Endodermal cell (in vitro differentiated cells): ENCODE results near the gene VAV2. TPM values are rescaled to one million over a fixed set of nuclear protein-coding genes. Genes with fewer than 3 reads are reported as not detected.

Source experiments
- DNase-seq: peaks from one replicate; pipeline ENCODE4 v3.0.0-alpha.2; 2017
- H3K27ac ChIP-seq: 2 replicates; pipeline ENCODE4 v1.5.1; 2013; ENCODE audit warnings: mild to moderate bottlenecking, low read depth, low read length, moderate library complexity
- H3K27me3 ChIP-seq: 2 replicates; pipeline ENCODE4 v1.6.1; 2013; ENCODE audit warnings: mild to moderate bottlenecking, low read length, moderate library complexity; ENCODE audit not compliant: insufficient read depth, control insufficient read depth, poor library complexity, severe bottlenecking
- H3K36me3 ChIP-seq: 2 replicates; pipeline ENCODE4 v1.7.0; 2013; ENCODE audit warnings: mild to moderate bottlenecking, low read length, moderate library complexity; ENCODE audit not compliant: control insufficient read depth, insufficient read depth
- H3K4me1 ChIP-seq: one replicate; pipeline ENCODE4 v1.7.0; 2013; ENCODE audit warnings: low read length; ENCODE audit not compliant: control insufficient read depth, insufficient read depth
- H3K4me3 ChIP-seq: 2 replicates; pipeline ENCODE4 v1.5.1; 2013; ENCODE audit warnings: mild to moderate bottlenecking, low read length, moderate library complexity
- H3K9ac ChIP-seq: 2 replicates; pipeline ENCODE4 v1.6.1; 2013; ENCODE audit warnings: mild to moderate bottlenecking, low read length, moderate library complexity; ENCODE audit not compliant: poor library complexity, severe bottlenecking; ENCODE audit errors: extremely low read depth
- H3K9me3 ChIP-seq: 2 replicates; pipeline ENCODE4 v1.6.1; 2013; ENCODE audit warnings: mild to moderate bottlenecking, low read length, moderate library complexity; ENCODE audit not compliant: control insufficient read depth
- H3K27ac Mint-ChIP-seq: 2 replicates; pipeline ENCODE4 v1.8.0; 2020; ENCODE audit warnings: mixed read lengths
- H3K27me3 Mint-ChIP-seq: 2 replicates; pipeline ENCODE4 v1.8.0; 2021; ENCODE audit warnings: mild to moderate bottlenecking, mixed read lengths; ENCODE audit not compliant: insufficient read depth
- H3K36me3 Mint-ChIP-seq: 2 replicates; pipeline ENCODE4 v1.8.0; 2020; ENCODE audit warnings: low read depth, mixed read lengths
- H3K4me1 Mint-ChIP-seq: 2 replicates; pipeline ENCODE4 v1.8.0; 2020; ENCODE audit warnings: mixed read lengths
- H3K4me3 Mint-ChIP-seq: 2 replicates; pipeline ENCODE4 v1.8.0; 2020; ENCODE audit warnings: mild to moderate bottlenecking, moderate library complexity, mixed read lengths
- H3K9me3 Mint-ChIP-seq: 2 replicates; pipeline ENCODE4 v1.8.0; 2020; ENCODE audit warnings: mild to moderate bottlenecking, mixed read lengths
- WGBS, 2 experiments: methylation state at CpG; one replicate each; pipeline versions ENCODE4 v1.1.5 to v1.1.7; 2013; ENCODE audit warnings: missing lambda C conversion rate in 2 of 2, mixed read lengths in 1 of 2; ENCODE audit not compliant: insufficient coverage in 1 of 2, insufficient read length in 1 of 2; 5-methylcytosine and 5-hydroxymethylcytosine counted together
- total RNA-seq, 2 donors: library from RNA; stranded (reverse); fragmentation: NEBNext Ultra II Directional in 1 of 2; extraction: Animal tissue kit (Norgen Biotek cat#: 25700) in 1 of 2; gene quantifications; 2 replicates in 1 of 2; 3 replicates in 1 of 2; pipeline ENCODE4 v1.2.1, GENCODE V29; 2021
- TF ChIP-seq, protein P1 (sequence below): fragments of 200-600 bp; sonication (generic); conservative IDR thresholded peaks from 2 replicates; pipeline ENCODE4 v1.5.0; 2021; ENCODE audit warnings: antibody characterized with exemption, mild to moderate bottlenecking

VAV2 gene
- total RNA-seq, 2 donors from 2014 or later = 29.8 to 35.9 TPM

DNA sequence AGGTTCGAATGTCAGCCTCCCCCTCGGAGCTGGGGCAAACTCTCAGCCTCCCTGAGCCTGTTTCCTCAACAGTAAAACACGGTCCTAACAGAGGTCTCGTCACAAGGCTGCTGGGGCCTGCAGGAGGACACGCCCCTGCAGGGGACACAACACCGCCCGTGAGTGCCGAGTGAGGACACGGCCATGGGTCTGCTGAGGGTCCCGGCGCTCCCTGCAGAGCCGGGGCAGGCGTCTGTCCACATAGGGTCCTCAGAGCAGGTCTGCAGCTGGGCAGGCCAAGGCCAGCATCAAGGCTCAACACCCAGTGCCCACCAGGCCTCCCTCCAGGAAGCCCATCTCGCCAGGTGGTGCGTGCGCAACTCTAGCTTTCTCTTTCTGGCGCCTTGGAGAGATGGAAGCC, 125.2 kb downstream of the VAV2 start:
- WGBS, 2 experiments = 95 to 99% methylated on average over 10 to 17 of the region's 17 CpGs
- H3K9me3 ChIP-seq = peaks cover 14% of the 10 kb centered on the region
- no peaks in the 10 kb centered on the region for H3K27me3 ChIP-seq
- Mint-ChIP-seq H3K9me3 (peaks cover 21% of the 10 kb centered on the region), H3K27me3 (no peaks in the 10 kb centered on the region), H3K27ac (no peak overlapping the region), H3K36me3 (peaks cover 20% of the 10 kb centered on the region), H3K4me3 (no peak overlapping the region), H3K4me1 (no peaks in the 10 kb centered on the region)
- H3K27ac ChIP-seq = no peak overlapping the region
- H3K9ac ChIP-seq = no peak overlapping the region
- no peaks in the 10 kb centered on the region for H3K4me1 ChIP-seq
- TF ChIP-seq, protein P1, sequence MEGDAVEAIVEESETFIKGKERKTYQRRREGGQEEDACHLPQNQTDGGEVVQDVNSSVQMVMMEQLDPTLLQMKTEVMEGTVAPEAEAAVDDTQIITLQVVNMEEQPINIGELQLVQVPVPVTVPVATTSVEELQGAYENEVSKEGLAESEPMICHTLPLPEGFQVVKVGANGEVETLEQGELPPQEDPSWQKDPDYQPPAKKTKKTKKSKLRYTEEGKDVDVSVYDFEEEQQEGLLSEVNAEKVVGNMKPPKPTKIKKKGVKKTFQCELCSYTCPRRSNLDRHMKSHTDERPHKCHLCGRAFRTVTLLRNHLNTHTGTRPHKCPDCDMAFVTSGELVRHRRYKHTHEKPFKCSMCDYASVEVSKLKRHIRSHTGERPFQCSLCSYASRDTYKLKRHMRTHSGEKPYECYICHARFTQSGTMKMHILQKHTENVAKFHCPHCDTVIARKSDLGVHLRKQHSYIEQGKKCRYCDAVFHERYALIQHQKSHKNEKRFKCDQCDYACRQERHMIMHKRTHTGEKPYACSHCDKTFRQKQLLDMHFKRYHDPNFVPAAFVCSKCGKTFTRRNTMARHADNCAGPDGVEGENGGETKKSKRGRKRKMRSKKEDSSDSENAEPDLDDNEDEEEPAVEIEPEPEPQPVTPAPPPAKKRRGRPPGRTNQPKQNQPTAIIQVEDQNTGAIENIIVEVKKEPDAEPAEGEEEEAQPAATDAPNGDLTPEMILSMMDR = no peak
- DNase-seq = no peak
- H3K36me3 ChIP-seq = no peaks in the 10 kb centered on the region
- no peak overlapping the region for H3K4me3 ChIP-seq

DNA sequence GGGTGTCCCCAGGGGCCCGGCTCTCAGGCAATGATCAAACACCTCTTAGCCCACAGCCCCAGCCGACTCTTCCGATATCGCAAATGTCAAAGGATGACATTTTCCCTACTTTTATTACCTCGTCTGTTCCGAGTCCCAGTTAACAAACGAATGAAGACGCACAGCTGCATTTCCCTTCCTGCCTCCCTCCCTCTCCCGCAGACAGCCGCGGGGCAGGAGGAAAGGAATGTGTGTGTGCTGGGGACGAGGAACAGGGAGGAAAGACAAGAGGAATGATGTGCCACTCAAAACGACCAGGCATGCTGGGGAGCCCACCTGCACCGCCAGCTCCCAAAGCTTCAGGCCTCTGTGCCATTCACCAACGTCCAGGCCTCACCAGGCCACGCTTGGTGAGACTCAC, 128.1 kb downstream of the VAV2 start:
- DNase-seq = no peak
- peaks cover 27% of the 10 kb centered on the region for H3K36me3 Mint-ChIP-seq
- TF ChIP-seq, protein P1 = no peak
- no peak overlapping the region for H3K4me3 Mint-ChIP-seq
- peak overlapping the region; percentile 31 for H3K27ac Mint-ChIP-seq
- no peak overlapping the region for H3K4me3 ChIP-seq
- H3K4me1 Mint-ChIP-seq = no peaks in the 10 kb centered on the region
- H3K9me3 ChIP-seq = peaks cover 14% of the 10 kb centered on the region
- no peak overlapping the region for H3K9ac ChIP-seq
- WGBS, 2 experiments = 71 to 84% methylated on average over 14 to 16 of the region's 16 CpGs
- no peaks in the 10 kb centered on the region for H3K27me3 ChIP-seq
- peaks cover 21% of the 10 kb centered on the region for H3K9me3 Mint-ChIP-seq
- no peaks in the 10 kb centered on the region for H3K36me3 ChIP-seq
- H3K27me3 Mint-ChIP-seq = no peaks in the 10 kb centered on the region
- no peaks in the 10 kb centered on the region for H3K4me1 ChIP-seq
- peak overlapping the region; percentile 38 for H3K27ac ChIP-seq

DNA sequence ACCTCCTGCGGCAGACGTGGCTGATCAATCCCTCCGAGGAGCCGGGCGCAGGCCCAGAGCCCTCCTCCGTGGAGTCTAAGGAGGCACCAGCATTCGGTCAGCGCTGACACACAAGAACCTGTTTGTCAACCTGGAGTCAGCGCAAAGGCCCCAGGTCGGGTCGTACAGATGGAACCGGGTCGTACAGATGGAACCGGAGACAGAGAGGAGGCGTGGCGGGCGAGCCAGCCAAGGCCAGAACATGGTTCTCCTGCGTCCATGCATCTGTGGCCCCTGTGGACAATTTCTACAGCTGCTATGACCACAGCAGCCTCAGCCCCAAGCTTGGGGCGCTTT, 128.9 kb downstream of the VAV2 start:
- H3K27me3 Mint-ChIP-seq = no peaks in the 10 kb centered on the region
- H3K9me3 Mint-ChIP-seq = peaks cover 21% of the 10 kb centered on the region
- H3K9ac ChIP-seq = no peak overlapping the region
- no peak overlapping the region for H3K4me3 ChIP-seq
- WGBS, 2 experiments = 91 to 96% methylated on average over 15 to 19 of the region's 19 CpGs
- DNase-seq = no peak
- peaks cover 14% of the 10 kb centered on the region for H3K9me3 ChIP-seq
- H3K27ac Mint-ChIP-seq = no peak overlapping the region
- H3K27me3 ChIP-seq = no peaks in the 10 kb centered on the region
- no peaks in the 10 kb centered on the region for H3K36me3 ChIP-seq
- no peak overlapping the region for H3K4me3 Mint-ChIP-seq
- TF ChIP-seq, protein P1 = no peak
- peaks cover 25% of the 10 kb centered on the region for H3K36me3 Mint-ChIP-seq
- no peaks in the 10 kb centered on the region for H3K4me1 Mint-ChIP-seq
- no peaks in the 10 kb centered on the region for H3K4me1 ChIP-seq
- H3K27ac ChIP-seq = peak overlapping the region; percentile 57
